Measurements from ENCODE around the gene ACBD7.

The ACBD7 gene

DNA sequence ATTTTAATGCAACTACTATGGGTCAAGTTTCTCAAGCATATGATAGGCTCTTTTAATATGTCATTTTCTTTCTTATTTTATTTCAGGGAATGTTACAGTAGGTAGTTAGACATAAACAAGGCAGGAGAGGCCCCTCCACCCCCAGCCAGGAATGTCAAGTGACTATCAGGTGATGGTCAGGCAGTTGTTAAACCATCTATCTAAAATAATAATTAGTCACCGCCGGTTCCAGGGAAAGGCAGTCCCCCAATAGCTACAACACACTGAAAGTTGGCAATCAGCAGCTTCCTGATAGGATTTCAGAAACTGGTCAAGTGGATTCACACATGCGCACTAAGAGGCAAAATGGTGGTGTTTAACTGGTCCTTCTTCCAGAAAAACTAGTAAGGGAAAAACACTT is 35.5 kb downstream of the ACBD7 start:
- no peak for DNase-seq (ENCODE audit: low read depth)
- TF ChIP-seq, protein P1, sequence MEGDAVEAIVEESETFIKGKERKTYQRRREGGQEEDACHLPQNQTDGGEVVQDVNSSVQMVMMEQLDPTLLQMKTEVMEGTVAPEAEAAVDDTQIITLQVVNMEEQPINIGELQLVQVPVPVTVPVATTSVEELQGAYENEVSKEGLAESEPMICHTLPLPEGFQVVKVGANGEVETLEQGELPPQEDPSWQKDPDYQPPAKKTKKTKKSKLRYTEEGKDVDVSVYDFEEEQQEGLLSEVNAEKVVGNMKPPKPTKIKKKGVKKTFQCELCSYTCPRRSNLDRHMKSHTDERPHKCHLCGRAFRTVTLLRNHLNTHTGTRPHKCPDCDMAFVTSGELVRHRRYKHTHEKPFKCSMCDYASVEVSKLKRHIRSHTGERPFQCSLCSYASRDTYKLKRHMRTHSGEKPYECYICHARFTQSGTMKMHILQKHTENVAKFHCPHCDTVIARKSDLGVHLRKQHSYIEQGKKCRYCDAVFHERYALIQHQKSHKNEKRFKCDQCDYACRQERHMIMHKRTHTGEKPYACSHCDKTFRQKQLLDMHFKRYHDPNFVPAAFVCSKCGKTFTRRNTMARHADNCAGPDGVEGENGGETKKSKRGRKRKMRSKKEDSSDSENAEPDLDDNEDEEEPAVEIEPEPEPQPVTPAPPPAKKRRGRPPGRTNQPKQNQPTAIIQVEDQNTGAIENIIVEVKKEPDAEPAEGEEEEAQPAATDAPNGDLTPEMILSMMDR (IDR thresholded peaks at IDR 0.05; ENCODE audit: insufficient read depth, low read depth, low read length, missing control alignments): no peak
- H3K4me3 ChIP-seq (ENCODE audit: low read depth, low read length): no peak overlapping the region

DNA sequence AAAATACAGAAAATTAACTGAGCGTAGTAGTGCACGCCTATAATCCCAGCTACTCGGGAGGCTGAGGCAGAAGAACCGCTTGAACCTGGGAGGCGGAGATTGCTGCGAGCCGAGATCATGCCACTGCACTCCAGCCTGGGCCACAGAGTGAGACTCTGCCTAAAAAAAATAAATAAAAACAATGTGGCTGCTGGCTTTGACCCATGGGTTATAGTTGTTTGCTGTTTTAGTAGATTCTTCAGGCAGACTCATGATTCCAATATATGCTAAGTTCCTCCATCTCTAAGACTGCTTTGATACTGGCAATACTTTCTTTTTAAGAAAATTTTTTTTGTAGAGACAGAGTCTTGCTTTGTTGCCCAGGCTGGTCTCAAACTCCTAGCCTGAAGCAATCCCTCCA is 36.5 kb downstream of the ACBD7 start:
- TF ChIP-seq, protein P1 (IDR thresholded peaks at IDR 0.05; ENCODE audit: insufficient read depth, low read depth, low read length, missing control alignments): no peak
- H3K4me3 ChIP-seq (ENCODE audit: low read depth, low read length): no peak overlapping the region

DNA sequence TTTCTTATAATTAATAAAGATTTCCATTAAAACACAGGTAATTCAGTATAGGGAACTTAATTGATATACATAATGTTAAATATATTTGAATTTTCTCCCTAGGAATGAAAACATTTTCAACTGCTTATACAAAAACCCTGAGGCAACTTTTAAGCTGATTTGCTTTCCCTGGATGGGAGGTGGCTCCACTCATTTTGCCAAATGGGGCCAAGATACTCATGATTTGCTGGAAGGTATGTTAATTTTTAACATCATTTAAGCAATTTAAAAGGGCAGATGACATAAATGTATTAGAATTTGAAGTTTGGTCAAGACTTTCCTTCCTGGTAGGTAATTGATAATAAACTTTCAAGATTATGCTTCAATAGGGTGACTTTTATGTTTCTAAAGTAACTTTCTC is 39.0 kb downstream of the ACBD7 start:
- H3K4me3 ChIP-seq (ENCODE audit: low read depth, low read length): no peak overlapping the region
- no peak for DNase-seq (ENCODE audit: low read depth)
- TF ChIP-seq, protein P1 (IDR thresholded peaks at IDR 0.05; ENCODE audit: insufficient read depth, low read depth, low read length, missing control alignments): no peak

More for the DNA sequence above, 36.5 kb downstream of the ACBD7 start:
- DNase-seq (ENCODE audit: low read depth): no peak

DNA sequence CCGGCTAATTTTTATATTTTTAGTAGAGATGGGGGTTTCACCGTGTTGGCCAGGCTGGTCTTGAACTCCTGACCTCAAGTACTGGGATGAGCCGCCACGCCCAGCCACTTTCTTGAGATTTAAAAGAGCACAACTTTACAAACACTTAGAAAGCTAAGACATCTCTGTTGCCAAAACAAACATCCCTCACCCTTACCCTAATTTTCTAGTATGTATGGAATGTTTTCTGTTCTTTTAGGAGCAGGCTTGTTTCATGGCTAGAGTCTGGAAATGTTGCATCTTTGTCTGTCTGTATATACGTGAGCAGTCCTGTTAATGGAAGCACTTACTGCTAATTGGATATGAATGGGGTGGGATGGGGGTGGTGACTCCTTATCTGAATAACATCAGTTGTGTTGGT is 42.0 kb downstream of the ACBD7 start:
- TF ChIP-seq, protein P1 (IDR thresholded peaks at IDR 0.05; ENCODE audit: insufficient read depth, low read depth, low read length, missing control alignments): no peak
- DNase-seq (ENCODE audit: low read depth): no peak
- no peak overlapping the region for H3K4me3 ChIP-seq (ENCODE audit: low read depth, low read length)

DNA sequence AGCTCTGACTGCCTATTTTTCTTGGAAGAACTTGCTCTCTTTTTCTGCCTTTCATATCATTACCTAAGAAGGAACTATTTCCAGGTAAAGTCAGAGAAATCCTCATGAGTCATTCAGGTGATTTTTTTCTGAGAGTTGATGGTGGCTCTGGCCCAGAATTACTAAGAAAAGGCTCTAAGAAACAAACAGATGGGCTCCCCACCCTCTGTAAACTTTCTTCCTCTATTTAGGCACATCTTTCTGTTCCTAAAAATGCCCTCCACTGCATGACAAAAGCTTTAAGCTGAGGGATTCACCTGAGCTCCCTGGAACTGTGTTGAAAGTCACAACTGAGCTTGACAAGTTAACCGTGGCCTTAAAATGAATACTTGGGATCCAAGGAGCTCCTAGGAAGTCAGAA is 43.2 kb downstream of the ACBD7 start:
- DNase-seq (ENCODE audit: low read depth): peak; percentile 43
- TF ChIP-seq, protein P1 (IDR thresholded peaks at IDR 0.05; ENCODE audit: insufficient read depth, low read depth, low read length, missing control alignments): no peak
- no peak overlapping the region for H3K4me3 ChIP-seq (ENCODE audit: low read depth, low read length)

DNA sequence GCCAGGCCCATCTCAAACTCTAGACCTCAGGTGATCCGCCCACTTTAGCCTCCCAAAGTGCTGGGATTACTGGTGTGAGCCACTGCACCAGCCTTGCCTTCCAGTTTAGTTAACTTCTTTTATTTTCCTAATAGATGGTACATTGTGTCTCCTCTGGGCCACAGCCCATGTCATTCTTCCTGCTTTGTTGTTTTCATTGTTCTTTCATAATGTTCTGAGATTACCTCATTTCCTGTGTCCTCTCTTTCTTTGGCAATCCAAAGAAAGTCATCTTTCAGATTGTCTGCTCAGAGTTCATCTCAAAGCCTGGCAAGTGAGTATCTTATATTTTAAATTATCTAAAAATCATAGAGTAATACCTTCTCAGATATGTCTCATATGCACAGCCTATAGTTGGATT is 44.9 kb downstream of the ACBD7 start, which contains the start of gene OLAH:
Gene OLAH (plus strand): TSS at position 270 of the 400 bp plus-strand sequence. CDS start 3,346 bp downstream, outside the sequence.
- DNase-seq (ENCODE audit: low read depth): no peak
- no peak within 1 kb of the TSS for H3K4me3 ChIP-seq (ENCODE audit: low read depth, low read length)
- TF ChIP-seq, protein P1 (IDR thresholded peaks at IDR 0.05; ENCODE audit: insufficient read depth, low read depth, low read length, missing control alignments): no peak

DNA sequence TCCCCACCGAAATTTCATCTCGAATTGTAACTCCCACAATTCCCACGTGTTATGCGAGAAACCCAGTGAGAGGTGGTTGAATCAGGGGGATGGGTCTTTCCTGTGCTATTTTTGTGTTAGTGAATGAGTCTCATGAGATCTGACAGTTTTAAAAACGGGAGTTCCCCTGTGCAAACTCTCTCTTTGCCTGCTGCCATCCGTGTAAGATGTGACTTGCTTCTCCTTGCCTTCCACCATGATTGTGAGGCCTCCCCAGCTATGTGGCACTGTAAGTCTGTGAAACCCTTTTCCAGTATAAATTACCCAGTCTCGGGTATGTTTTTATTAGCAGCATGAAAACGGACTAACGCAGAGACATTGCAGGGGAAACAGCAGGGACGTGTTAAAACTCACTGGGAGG is 50.2 kb downstream of the ACBD7 start:
- no peak for DNase-seq (ENCODE audit: low read depth)
- TF ChIP-seq, protein P1 (IDR thresholded peaks at IDR 0.05; ENCODE audit: insufficient read depth, low read depth, low read length, missing control alignments): no peak
- H3K4me3 ChIP-seq (ENCODE audit: low read depth, low read length): no peak overlapping the region
